ELR (cell line): ENCODE data around the gene RNF183.
"Not testable (repeated sequence)": the region's sequence is repeated elsewhere in the genome, so short reads cannot be mapped to it uniquely, and the experiment has no call there.

Source experiments
- DNase-seq: peaks from one replicate; pipeline ENCODE4 v3.0.0-alpha.2; 2015; ENCODE audit warnings: low read depth

RNF183 gene

DNA sequence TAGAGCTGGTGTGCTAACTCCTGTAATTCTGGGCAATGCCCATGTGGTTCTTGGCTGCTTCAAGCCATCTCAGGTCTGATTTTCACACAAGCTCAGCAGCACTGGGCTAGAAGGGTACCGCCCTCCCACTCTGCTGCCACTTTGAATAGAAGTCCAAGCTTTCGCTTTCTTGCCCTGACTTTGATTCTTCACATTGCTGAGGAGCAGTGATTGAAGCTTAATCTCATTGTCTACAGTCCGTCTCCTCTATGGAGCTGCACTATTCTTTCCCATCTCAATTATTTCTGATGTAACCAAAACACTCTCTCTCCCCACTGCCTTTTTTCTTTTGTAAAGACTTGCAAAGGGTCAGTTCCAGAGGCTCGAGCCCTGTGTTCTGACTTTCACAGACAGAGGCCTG lies 12.9 kb upstream of the RNF183 start:
- DNase-seq, result no peak

GRCh38 chr9:113315231-113315630 lies 12.1 kb upstream of the RNF183 start:
- DNase-seq, result no peak

- DNase-seq, result no peak
Observed at GRCh38 chr9:113313261-113313660, 10.1 kb upstream of the RNF183 start.

DNA sequence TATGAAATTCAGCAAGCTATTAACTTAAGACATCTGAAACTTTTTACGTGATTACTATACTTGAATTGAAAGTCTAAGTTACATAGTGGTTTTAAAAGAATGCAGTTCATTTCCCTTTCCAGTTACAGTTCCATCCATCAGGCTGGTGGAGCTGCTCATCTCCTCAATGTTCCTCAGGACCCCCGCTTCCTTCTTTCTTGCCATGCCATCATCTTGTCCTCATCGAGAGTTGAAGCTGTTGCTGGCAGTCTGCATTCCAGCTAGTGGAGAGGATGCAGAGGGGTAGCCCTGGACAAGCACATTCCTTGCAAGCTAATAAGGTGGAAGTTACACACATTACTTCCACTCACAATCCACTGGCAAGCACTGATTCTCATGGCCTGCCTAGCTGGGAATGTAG lies 8.8 kb upstream of the RNF183 start:
- DNase-seq, result no peak

DNA sequence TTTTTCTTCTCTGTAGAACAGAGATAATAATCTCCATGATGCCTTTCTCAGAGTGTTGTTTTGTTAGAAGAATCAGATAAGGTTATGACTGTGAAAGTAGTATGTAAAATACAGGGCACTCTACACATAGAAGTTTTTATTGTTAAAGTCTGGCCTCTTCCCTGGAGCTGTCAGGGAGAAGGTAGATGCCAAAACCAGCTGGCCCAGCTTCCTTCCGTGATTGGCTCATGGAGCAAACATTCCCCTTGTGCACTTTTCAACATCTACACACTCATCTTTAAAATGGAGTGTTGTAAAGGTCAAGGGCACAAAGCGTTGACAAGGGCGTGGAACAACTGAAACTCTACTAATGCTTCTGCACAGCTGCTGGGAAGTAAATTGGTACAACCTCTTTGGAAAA lies 7.4 kb upstream of the RNF183 start:
- DNase-seq, result no peak

DNA sequence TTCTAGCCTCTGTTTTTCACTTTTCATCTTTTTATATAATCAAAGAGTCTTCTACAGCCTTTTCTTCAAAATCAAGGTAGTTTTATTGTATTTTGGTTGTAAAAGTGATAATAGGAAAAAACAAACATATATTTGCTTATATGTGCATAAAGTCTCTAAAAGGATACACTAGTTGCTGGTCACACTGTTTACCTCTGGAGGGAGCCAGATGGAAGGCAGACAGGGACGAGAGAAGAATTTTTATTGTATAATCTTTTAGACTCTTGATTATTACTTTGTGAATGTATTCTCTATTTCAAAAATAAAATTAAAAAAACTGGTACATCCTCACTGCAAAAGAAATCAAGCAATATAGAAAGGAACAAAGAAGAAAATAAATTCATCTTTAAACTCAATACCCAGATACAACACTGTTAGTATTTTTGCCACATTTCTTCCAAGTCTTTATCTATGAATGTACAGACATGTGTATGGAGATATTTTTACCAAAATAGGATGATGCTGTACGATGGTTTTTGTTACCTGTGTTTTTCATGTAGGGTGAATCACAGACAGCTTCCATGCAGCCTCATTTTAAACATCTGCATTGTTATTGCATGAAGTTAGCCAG lies 6.1 kb upstream of the RNF183 start:
- DNase-seq, result peak; percentile 70

DNA sequence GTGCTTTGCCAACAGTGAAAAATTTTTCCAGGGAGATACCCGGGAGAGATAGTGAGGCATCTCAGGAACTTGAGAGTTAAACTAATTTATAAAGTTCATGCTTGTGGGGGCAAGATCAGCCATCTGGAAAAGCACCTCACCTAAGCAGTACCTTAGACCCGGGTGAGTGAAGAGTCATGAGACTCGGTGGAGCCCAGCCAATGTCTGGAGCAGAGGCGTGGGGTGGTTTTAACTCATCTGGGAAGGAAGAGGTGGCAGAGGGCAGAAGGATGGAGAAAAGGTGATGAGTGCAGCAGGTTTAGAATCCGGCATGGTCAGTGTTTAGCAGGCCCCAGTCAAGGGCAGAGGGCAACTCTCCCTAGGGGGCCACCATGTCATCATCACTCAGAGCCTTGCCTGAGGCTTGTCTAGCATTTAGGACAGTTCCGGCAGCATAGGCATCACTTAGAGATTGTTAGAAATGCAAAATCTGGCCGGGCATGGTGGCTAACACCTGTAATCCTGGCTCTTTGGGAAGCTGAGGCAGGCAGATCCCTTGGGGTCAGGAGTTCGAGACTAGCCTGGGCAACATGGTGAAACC lies 4.3 kb upstream of the RNF183 start:
- DNase-seq, result no peak

- DNase-seq, result no peak
Observed at GRCh38 chr9:113306566-113306965, 3.4 kb upstream of the RNF183 start.

DNA sequence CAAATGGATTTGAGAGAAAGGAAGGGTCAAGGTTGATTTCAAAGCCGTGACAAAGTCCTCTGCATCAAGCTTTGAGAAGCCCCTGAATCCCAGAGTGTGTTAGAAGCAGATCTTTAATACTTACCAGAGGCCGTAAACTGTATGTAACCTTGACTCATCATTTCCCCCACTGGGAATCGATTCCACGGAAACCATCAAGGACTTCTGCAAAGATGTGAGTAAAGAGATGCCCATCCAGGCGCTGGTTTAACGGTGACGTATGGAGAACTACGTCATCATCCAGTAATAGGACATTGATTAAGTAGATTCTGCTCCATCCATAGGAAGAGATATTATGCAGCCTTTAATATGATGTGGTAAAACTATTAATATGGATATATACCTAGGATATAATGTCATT lies 1.6 kb downstream of the RNF183 start:
- DNase-seq, result no peak

- no peak for DNase-seq
Observed at GRCh38 chr9:113299800-113300292, 3.3 kb downstream of the RNF183 start.

DNA sequence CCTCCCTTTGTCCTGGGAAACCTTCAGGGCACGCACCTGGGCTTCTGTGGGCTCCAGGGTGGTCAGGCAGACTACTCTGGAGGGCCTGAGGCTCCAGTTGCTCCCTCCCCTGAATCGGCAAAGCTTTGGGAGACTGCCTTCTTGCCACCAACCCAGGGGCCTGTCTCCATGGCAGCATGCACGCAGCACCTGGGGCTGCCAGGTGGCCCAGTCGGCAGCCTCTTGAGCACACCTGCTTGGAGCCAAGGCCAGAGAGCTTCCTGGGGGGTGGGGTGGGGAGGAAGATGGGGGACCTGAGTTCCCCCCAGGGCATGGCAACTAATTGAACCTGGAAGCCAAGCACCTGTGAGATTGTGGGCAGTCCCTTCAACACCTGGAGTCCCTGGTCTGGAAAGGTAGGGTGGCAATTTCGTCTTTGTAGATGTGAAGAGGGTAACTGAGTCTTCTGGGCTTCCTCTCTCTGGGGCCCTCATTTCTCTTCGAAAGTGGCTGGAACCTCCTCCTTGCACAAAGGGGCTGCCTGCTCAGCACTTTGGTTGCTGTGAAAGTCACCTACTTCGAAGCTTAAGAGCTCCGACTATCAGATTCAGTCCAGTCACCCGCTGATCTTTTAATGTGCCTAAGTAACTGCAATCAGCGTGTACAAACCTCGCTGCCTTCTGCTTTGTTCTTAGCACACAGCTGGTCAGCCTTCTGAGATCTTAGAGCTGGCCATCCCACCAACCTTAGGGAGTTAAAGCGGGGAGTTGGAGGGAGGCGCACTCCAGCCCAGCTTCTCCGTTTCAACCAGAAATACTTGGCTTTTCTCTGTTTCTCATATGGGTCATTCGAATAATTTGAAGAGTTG lies 4.0 kb downstream of the RNF183 start:
- DNase-seq, result no peak

DNA sequence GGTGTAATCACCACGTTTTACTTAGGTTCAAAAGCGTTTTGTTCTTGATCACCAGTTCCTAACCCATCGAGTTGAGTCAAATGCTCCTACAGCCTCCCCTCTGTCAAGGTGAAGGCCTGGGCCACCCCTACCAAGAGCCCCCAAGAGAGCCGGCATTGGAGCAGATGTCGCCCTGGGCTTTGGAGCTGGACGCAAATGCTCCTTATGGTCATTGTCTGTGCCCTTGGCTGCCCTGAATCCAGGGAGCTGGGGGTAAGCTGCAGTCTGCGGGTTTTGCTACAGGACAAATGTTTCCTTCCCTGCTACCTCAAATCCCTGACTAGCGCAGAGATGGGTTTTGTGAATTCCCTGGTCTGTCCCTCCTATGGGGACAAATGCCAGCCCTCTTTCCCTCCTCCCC lies 4.9 kb downstream of the RNF183 start:
- DNase-seq, result no peak

DNA sequence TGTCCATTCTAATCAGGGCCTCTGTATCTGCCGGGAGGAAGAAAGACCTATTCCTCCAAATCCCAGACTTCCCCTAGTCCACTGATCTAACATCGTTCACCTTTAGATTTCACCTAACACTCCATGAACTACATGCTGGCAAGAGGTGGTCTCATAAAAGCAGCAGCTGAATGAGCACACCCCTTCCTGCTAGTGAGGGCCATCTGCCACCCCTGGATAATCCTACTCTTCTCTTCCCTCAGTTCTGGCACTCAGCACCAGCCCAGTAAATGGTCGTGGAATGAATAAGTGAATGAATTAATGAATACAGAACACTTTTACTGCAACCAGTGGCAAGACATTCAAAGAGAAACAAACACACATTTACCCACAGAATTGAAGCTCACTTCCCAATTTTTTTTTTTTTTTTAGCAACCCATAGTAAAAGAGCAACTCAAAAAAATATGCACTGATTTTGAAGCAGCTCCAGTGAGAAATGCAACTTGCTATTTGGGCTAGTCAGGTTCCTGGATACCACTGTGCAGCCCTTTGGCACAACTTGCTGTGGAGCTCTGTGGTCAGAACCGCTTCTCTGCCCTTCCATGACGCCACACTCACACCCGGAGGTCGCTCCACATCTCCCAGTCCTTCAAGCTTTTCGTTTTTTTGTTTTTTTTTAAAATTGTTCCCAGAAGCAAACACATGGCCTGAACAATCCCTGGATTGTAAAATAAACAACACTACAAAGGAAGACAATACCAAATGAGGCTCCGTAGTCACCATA lies 6.2 kb downstream of the RNF183 start:
- no peak for DNase-seq

- not testable (repeated sequence) for DNase-seq
Observed at GRCh38 chr9:113296247-113296646, 6.9 kb downstream of the RNF183 start.

GRCh38 chr9:113293285-113293878 lies 9.8 kb downstream of the RNF183 start:
- no peak for DNase-seq

GRCh38 chr9:113290052-113290607 lies 13.0 kb downstream of the RNF183 start:
- DNase-seq, result peak; percentile 40

DNA sequence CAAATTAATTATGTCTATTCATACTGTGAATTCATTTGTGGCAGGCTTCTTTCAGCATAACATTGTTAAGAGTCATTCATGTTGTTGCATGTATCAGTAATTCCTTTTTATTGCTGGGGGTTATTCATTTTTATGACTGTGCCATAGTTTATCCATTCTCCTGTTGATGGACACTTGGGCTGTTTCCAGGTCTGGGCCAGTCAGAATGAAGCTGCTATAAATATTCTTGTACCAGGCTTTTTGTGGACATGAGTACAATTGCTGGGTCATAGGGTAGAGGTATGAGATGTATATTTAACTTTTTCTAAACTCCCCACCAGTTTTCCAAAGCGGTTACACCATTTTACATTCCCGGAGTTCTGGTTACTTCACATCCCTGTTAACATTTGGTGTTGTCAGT lies 14.1 kb downstream of the RNF183 start:
- peak; percentile 27 for DNase-seq

DNA sequence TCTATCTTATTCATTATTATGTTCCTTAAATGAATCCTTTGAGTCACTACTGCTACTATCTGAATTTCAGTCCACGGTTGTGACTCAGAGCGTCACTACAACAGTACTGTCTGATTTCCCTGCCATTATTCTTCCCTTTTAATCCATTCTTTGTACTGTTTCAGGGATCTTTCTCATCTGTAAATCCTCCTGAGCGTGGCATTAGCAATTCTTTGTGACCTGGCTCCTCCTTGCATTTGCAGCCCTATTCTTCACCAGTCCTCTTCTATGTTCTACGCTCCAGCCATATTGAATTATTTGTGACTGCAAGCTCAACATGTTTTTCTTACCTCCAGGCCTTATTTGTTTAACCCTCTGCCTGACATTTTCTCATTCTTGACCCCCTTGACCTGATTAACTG lies 21.8 kb downstream of the RNF183 start:
- no peak for DNase-seq

DNA sequence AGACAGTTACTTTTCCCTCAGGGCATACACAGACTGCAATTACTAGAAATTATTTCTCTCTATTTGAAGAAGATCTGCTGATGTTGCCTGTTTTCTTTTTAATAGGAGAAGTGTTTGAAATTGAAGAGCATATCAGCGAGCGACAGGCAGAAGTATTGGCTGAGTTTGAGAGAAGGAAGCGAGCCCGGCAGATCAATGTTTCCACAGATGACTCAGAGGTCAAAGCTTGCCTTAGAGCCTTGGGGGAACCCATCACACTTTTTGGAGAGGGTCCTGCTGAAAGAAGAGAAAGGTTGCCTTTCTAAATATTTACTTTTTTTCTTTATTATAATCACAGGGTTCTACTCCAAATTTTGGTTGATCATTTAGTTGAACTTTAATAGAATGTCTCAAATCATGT lies 24.3 kb downstream of the RNF183 start:
- DNase-seq, result no peak

- DNase-seq, result peak; percentile 99
Observed at GRCh38 chr9:113275157-113276131, 27.7 kb downstream of the RNF183 start, which contains the start of the genes CDC26 and PRPF4. CDC26 (minus strand) TSS chr9:113275572; CDS start chr9:113272507, 3,065 bp downstream. PRPF4 (plus strand) TSS chr9:113275658; CDS start chr9:113275744, 86 bp downstream.
